ENCODE results near the gene SKAP1.

Gene SKAP1

DNA sequence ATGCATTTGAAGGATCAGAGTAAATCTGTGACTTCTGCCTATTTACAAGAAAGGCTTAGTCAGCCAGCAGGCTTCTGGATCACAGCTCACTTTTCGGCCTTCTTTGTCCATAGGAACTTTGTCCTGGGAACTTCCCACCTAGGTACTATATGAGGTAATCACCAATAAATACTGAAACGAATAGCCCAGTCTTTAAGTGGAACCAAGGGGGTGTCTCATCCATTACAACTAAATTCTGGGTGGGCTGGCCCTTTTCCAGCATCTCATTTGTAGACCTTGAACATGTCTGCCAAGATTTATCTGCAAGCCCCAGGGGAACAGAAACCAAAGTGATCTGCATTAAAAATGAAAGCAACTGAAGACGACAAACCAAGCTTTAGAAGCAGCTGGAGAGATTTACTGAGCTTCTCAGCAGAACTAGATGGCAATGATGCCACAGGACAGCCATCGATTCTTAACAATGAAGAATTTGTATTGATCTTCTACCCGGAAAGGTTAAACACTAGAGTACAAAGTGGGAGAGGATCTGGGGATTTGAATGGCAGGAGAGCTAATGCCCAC, 267.0 kb downstream of the SKAP1 start:
- DNase-seq = no peak

DNA sequence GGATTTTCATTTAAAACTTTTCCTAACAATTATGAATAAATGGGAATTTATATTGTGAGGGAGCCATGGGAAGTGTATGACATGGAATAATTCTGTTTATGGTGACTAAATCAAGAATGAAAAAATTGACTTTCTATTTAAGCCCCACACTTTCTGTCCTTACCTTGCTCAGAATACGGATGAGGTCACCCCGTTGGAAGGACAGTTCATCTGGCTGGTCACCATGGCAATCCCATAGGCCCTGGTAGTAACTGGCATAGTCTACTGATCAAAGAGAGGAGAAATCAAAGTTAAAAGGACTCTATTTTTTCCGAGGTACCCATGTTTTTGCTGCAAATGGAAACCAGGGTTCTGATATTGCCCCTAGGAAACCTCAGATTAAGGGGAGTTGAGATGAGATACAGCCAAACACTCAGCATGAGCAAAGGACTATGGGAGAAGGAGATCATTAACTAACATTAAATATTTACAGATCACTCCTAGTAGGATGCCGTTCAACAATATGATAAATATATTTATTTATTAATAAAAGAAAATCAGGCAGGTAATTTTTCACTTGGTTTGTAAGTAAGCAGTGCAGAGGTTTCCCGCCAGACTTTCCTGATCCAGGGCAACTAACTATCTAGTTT, 267.6 kb downstream of the SKAP1 start:
- DNase-seq = peak in 1 of 2 experiments; percentile 21

DNA sequence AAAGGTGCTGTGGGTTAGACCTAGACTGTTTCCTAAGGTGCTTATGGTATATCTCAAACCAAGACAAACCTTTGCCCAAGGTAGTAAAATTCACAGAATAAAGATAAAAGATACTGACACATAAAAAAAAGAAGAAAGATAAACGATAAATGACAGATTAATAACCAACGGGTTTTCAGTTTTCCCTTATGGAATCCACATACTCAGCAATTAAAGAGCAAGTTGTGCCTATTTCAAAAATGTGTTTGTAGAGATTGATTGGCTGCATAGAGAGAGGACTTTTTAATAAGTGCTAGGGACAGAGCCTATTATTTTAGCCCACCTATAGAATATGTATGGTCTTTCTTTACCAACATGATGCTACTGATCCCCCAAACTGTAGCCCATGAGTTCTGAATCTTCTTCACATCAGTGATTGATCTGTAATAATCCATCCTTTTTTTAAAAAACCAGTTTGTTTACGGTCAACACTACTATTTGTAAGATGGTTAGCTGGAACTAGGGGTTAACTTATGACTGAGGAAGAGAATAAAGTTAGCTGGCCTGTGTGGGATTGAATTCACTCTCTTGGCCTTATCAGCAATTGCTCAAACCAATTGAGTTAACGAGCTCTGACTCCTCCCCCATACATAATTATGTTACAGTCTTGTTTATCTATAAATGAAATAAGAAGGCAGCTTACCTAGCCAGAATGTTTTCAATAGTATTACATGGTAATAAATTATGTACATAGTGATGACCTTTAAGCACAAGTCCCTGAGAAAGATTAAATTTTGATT, 268.7 kb downstream of the SKAP1 start:
- no peak for DNase-seq

DNA sequence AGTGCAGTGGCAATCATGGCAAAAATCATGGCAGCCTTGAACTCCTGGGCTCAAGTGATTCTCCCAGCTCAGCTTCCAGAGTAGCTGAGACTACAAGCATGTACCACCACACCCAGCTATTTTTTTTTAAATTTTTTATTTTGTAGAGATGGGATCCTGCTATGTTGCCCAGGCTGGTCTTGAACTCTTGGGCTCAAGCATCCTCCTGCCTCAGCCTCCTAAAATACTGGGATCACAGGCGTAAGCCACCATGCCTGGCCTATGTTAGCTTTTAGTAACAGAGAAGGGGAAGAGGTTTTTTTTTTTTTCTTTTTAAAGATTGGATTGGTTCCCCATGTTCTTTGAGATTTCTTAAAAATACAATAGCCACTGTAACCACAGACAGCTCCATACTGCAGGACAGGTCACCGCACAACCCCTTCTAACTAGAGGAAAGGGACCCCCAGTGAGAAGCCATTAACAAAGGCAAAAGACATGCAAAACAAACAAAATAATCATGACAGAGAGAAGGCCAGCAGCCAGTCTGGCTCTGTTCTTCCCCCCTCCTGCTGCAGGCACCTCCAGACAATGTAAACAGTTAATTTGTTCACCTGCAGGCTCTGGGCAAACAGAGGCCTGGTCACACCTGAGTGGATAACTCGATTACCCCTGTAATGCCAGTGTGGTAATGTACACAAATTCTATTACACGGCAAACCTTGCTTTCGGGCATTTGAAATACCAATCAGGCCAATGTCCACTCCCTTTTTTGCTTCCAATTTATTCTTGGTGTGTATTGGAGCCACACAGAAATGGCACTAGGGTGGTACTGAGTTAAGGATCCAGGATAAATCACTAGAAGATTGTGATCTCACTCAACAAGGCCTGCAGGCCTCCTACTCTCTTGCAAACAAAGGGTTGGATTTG, 269.6 kb downstream of the SKAP1 start:
- peak; percentile 95 to 96 for DNase-seq

DNA sequence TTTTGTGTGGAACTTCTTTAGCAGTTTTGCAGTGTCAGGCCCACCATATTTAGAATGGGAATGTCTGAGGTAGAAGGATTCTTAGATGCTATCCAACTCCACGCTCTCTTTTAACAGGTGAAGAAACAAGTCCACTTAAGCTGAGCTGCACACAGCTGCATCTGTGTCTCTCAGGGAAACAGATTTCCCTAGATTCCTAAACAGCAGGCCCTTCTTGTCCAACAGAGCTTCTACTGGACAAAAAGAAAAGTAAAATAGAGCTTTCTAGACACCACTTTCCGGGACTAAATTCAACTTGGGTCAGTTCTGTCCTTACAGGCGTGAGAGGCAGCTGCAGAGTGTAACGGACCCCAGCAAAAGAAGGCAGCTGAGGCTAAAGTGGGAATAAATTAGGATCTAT, 270.8 kb downstream of the SKAP1 start:
- DNase-seq = peak in 1 of 2 experiments; percentile 30

DNA sequence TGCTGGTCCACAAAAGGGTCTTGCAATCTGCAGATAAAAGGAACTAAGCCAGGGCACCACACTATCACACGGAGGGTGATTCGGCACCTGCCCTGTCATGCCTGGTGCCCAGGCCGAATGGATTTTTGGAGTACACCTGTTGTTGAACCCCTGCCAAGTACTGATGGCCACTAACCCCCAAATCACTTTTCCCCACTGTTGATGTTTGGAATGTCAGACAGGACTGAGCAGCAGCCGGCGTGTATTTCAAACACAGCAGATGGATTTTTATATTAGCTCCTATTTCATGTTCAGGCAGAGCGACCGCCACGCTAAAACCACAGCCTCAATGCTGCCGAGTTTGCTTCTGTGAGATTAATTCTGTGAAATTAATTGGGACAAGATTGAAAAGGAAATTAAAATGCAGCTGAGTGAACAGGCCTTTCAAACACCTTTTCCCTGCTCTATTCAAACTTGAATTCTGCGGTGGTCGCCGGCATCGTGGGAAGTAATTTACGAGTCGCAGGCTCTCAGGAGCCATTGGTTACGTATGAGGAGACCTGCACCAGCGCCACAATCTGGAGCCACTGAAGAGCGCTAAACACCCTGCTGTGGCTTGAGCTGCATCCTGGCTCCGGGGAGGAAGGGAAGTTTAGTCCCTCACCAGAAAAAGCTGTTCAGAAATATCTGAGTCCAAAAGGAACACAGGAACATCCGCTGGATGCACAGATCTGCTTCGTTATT, 274.0 kb downstream of the SKAP1 start:
- peak; percentile 61 to 64 for DNase-seq

DNA sequence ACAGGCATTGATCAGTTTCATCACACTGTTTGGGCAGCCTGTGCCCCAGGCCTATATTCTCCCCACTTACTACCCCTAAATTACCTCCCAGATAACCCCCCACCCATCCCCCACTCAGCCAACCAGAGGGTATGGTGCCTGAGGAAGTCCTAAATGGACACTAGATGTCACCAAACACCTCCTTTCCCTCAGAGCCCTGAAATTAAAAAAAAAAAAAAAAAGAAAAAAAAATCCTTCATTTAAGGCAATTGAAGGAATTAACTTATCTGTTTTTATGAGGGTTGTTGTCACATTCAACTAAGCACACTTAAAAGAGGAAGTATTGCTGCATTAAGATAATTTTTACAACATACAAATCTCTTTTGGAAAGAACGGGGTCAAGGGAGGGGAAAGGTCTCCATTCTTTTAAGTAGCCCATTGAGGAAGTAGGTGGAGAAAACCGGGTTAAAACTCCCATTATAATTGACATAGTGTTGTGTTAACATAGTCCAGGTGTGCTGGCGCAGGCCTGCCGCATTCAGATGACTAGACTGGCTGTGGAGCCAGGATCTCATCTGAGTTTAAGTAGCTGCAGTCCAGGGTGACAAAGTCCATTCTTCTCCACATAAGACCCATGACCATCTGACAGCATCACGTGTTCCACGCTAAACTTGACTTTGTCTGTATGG, 276.2 kb downstream of the SKAP1 start:
- DNase-seq = peak; percentile 51 to 70

DNA sequence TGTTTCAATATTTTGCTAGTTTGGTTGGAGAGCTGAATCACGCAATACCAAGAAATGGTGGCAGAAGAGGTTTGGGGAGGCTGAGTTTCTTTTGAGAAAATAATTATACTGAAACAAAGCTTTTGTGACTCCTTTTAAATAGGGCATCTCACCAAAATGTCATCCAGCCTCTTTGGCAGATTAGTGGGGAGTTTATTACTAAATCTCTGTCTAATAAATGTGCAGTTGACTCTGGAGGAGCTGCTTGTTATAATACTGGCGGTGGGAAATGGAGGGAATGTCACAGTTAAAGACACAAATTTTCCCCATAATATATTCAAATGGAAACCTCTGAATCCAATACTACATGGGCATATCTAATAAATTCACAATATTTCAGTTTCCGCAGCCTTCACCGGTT, 277.7 kb downstream of the SKAP1 start:
- no peak for DNase-seq

DNA sequence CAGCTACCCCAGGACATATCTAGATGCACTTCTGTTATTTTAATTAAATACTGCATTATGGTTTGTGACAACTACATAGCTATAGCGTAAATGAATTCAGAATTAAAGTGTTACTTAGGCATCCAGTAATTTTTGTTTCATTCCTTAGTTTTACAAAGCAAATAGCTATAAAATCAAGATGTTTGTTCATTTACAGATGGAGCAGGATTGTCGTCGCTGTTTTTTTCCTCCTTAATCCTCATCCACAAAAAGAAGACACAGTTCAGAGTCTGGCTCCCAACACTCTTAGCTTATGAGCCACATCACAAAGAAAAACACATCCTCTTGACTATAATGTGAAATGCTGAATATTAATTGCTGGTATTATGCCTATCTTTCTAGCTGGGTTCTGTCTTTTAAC, 278.8 kb downstream of the SKAP1 start:
- no peak for DNase-seq

DNA sequence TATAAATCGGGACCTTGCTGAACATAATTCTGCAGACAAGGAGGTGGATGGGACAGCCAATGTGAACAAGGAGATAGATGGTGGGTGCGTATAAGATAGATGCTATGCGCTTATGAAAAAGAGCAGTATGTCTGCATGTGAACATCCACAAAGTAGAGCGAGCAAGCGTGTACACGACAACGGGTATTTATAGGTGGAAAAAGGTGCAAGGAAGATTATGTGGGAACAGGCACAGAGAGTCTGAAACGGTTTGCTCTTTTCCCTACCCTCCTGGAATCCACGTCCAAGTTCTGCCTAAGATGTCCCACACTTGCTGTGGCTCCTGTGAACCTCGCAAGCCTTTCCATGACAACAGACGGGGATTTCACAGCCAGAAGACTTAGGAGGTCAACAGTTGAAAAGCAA, 279.4 kb downstream of the SKAP1 start:
- DNase-seq = peak in 1 of 2 experiments; percentile 44

DNA sequence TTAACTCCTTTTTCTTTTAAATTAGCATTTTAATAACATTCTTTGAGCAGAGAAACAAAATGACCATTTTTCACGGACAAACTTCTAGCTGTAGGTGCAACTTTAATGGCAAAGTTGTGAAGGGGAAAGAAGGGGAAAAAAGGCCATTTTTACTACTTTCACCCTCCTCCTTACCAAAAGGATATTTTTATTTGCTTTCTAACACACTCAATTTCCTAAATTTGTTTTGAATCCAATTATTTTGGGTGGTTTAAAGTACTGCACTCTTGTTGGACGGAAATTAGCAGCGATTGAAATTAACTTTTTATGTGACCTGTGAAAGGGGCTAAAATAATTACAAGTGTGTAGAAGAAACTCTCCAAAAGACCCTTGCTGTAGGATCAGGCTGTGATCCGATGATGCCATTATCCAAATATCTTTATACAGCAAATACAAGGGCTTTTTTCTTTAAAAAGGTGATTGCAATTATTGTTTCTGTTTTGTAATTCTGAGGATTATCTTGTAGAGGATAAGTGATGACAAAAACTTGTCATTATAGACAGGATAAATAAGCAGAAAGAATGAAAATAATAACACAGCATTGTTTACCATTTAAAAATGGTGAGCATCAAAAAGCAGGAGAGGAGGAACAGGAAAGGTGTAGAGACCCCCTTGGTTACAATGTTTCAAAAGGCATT, 280.1 kb downstream of the SKAP1 start:
- no peak for DNase-seq

DNA sequence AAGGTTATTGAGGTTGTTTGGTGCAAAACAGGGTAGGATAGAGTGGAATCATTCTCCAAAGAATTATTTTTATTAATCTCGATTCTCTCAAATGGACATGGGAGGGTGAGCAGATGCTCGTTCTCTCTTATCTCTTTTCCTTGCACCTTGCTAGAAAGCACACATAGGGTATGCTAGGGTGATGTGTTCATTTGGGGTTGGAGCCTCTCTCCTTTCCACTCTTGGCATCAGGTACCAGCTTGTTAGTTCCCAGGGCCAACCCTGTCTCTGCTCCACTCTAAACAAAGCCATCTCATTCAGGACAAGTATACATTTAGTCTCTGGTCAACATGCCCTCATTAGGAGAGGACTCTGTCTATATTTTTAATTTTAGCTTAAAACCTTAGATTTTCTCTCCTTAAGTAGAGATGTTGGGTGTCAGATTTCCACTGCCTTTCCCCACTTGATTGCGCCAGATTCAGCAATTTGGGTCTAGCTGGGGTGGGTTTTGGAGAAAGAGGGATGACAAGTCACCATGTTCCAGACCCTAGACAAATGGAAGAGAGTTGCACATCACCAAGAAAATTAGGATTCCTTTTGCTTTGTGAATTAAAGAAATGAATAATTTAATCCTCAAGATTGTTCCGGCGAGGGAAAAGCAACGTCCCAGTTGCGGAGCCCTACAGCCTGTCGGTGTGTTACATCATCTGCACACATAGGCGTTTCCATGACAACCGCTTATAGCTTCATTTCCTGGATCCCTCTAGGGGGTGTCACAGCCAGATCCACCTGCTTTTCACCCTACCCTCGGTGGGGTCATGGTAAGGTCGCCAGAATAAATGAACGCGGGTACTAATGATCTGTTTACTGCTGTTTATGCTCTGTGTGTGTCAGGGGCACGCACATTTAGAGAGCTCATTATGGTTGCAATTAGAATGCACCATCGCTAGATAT, 280.9 kb downstream of the SKAP1 start:
- peak; percentile 89 to 91 for DNase-seq

DNA sequence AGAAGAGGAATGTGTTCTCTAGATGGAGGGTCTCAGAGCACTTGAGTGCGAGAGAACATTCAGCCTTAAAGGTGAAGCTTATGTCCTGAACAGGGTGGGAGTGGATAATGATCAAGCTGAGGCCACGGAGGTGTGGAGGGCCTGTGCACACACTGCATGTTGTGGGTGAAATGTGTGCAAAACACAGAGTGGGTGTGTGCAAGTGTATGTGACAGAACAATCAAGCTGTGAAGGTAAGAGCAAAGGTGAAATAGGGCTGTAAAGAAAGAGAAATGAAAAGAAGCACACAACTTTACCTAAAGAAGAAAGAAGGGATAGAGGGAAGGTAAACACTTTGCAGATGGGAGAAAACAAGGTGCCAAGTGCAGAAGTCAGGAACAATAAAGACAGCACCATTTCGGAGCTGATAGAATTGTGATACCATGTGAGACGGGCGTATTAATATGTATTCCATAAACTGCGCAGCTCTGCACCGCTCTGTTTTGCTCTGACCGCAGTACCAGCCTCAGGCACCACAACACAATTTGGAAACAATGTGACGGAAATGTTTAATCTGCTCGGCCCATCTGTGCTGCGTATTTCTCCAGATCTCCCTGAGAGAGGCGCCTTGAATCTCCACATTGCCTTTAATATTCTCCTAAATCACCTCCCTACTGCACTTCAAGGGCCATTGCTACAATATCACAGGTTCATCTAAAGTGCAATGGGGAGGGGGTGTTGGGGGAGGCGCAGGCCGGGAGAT, 281.8 kb downstream of the SKAP1 start:
- no peak for DNase-seq

DNA sequence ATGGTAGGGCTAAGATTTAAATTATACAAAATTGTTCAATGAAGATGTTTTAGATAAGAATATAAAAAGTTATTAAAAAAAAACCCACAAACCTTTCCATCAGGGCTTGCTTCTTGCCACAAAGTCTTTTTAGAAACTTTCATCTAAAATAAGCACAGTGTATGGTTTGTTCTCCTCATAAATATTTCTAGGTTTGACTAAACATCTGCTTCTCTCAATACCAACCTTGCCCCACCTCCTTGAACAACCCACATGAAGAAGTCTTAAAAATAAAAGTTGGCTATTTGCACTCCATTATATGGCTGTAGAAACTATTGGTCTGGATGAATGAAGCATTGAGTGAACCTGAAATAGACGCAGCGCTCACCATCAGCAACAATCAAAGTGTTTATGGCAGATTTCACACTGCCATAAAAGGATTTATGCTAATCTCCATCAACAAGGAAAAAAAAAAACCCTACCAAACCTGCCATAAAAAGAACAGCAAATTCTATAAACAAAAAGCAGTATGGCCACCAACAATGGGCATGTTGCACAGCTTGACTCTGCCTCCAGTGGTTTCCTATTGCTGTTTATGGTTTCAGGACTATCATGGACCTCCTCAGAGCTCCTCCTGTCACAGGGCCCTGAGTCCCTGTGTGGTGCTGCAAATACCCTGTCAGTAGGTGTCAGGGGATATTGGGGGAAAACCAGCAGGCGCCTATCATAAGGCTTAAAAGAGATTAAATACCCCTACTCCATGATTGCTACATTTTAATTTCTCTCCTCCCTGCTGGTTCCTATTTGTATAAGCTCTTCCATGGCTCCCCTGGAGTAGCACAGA, 284.8 kb downstream of the SKAP1 start:
- DNase-seq = no peak

DNA sequence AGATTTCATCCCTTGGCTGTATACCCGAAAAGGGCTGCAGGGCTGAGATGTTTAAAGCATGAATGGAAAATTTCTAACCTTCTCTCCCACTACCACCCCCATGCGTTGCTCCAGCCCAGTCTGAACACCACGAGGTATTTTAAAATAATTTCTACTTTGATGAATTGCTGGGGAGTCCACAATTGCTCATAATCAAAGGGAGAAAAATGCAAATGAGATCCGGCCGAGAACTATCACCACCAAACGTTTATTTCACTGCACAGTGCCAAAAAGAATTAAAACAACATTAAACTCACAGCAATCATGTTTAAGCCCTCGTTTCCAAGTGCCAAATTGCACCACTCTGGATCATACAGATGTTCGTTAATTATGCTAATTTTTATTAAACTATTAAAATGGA, 285.8 kb downstream of the SKAP1 start:
- no peak for DNase-seq

DNA sequence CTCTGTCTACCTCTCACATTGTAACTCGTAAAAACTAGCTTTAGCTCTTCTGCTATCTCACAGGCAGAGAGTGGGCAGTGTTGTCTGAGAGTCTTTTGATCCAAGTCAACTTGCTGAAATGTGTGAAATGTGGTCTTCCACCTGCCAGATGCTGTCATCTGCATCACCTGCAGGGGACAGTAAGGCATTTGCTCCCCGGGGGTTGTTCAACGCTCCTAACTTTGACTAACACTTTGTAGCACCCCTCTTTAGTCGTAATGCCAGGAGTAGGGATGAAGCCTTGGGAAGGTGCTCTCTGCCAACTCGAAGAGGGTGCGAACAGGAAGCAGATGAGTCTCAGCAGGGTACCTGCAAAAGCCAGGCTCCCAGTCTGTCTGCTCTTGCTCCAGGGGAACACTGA, 286.4 kb downstream of the SKAP1 start:
- no peak for DNase-seq

DNA sequence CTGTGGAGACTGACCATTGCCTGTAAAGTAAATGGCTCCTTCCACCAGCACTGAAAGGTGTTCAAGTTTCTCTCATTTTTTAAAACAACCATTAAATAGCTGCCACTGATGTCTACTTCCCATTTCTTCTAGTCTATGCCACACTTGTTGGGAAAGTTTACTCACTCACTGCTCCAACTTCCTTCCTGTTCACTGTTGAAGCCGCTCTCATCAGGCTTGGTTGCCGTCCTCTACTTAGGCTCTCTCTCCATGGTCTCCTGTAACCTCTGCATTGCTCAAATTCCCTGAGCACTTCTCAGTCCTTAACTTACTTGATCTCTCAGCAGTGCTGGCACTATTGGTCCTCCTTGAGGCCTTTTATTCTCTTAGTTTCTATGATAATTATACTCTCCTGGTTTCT, 290.1 kb downstream of the SKAP1 start:
- DNase-seq = no peak

DNA sequence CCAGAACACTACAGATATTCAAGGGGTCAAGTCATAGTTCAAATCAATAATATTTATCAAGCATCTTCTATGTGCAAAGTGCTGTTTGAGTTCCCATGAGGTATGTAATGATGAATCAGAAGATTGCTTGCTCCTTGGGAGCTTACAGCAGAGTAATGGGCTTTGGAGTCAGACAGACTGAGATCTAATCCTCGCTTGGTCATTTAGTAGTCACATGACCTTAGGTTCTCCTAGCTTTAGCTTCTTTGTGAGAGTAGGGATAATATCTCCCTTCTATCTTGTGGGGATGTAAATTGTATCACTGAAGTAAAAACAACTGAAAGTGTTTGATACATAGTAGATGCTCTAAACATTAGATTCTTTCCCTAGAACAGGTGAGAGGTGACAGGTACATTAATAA, 292.4 kb downstream of the SKAP1 start:
- DNase-seq = no peak
